GM18519 (cell line): ENCODE data around the gene CLASP1.
"Not testable (repeated sequence)": the region's sequence is repeated elsewhere in the genome, so short reads cannot be mapped to it uniquely, and the experiment has no call there.

ENCODE experiments used
- ATAC-seq: cut with Tn5 transposase; IDR thresholded peaks from one replicate; pipeline ENCODE4 v1.9.1; 2021; ENCODE audit warnings: mild to moderate bottlenecking, moderate library complexity; ENCODE audit not compliant: unreplicated experiment, low FRiP score

Gene CLASP1

GRCh38 chr2:121588357-121588756, 60.9 kb downstream of the CLASP1 start:
- ATAC-seq: no peak

- no peak for ATAC-seq
These were observed 62.1 kb downstream of the CLASP1 start for GRCh38 chr2:121587131-121587530.

DNA sequence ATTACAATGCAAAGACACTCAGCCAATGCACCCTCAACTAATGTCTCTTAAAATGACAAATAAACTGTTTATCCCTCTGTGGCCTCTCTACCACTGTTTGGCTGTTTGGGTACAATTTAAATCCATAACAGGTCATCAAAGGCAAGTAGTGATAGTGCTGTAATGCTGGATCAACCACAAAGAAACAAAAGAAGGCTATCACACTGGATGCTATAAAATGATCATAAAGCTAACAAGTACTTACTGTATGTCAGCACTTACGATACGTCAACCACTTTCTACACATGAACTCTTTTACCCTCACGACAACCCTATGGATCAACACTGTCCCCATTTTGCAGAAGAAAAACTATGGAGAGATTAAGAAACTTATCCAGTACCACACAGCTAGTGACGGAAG, 64.5 kb downstream of the CLASP1 start:
- ATAC-seq: no peak

- no peak for ATAC-seq
These were observed 65.7 kb downstream of the CLASP1 start for GRCh38 chr2:121583555-121583954.

- no peak for ATAC-seq
These were observed 67.0 kb downstream of the CLASP1 start for GRCh38 chr2:121582272-121582671.

DNA sequence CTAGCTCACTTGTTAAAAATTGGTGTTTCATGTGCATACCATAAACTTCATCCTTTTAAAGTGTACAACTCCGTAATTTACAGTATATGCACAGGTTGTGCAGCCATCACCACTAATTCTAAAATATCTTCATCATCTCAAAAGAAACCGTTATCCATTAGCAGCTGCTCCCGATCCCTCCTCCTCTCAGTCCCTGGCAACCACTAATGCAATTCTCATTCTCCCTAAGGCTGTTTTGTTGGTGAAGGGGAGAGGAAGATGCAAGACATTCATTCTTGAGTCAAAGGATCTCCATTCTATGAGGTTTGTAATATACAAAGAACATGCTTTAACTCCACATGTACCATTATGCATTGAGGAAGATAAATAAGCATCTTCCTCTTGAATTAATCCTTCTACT, 70.0 kb downstream of the CLASP1 start:
- ATAC-seq: no peak

- no peak for ATAC-seq
These were observed 71.9 kb downstream of the CLASP1 start for GRCh38 chr2:121577381-121577780.

- no peak for ATAC-seq
These were observed 73.0 kb downstream of the CLASP1 start for GRCh38 chr2:121576263-121576662.

DNA sequence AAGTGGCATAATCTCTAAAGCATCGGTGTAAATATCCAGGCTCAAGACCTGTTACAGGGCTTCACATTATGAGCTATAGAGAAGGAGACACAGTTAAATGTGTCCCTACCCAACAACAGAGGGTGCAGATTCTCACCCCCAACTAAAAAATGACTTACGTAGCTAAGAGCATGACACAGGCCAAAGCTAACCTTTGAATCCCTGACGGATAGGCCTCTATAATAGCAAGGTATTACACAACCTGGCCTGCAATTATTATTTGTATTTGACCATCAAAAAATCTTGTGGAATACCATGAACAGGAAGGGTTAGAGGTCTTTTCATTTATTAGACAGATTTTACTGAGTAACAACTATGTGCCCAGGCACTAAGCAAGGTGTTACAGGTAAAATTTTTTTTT, 73.5 kb downstream of the CLASP1 start:
- no peak for ATAC-seq

GRCh38 chr2:121570667-121571055, 78.6 kb downstream of the CLASP1 start:
- ATAC-seq: no peak

GRCh38 chr2:121570036-121570666, 79.1 kb downstream of the CLASP1 start:
- ATAC-seq: no peak

DNA sequence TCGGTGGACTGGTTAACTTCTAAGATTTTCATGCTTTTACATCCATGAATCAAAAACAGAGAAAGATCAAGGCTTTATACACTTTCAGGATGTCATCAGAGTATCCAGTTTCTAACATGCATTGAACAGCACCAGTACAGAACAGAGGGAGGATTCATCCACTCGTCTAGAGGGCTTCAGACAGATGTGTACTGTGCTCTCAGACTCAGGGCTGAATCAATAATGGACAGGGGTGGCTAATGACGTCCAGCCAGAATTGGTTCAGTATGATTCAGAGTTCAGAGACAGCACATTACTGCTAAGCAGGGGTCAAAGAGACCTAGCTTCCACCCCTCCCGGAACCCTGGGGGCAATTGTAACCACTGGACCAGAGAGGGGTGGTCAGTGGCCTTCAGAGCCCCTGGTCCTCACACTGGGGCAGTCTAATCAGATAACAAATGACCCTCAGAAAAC, 81.3 kb downstream of the CLASP1 start:
- ATAC-seq: no peak

GRCh38 chr2:121567452-121567851, 81.8 kb downstream of the CLASP1 start:
- no peak for ATAC-seq

DNA sequence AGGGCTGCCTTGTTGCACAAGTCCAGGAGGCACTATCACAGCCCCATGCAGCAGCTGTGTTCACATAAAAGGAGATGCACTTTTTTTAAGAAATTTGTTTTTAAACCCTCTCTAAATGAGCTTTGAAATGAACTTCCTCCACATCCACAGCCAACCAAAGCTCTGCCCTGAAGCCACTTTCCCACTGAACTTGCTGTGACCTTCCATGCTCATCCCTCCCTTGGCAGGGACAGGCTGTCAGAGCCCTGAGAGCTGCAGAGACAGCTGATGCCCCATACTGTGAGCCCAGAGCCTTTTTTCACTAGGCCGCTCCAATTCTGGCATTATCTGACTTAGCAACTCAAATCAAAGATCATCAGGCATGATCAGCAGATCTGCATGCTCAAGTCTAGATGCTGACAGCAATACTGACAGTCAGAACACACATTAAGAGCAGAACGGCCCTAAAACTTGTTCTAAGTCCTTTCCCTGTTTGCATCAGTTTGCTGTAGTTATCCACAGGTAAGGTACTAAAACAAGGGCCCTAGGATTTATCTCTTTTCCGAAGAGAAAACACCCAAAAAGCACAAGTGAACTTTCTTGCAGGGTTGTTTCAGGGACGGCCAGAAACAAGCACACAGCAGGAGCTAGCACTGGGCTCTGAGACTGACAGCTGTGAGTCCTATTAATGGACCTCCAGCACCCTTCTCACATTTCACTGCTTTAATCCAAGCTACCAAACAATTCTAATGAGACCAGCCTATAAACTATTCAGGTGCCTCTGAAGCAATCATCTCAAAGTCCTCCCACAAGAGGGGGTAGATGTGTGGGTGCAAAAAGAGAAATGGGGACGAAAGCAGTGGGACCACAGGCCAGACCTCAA, 83.6 kb downstream of the CLASP1 start:
- no peak for ATAC-seq

DNA sequence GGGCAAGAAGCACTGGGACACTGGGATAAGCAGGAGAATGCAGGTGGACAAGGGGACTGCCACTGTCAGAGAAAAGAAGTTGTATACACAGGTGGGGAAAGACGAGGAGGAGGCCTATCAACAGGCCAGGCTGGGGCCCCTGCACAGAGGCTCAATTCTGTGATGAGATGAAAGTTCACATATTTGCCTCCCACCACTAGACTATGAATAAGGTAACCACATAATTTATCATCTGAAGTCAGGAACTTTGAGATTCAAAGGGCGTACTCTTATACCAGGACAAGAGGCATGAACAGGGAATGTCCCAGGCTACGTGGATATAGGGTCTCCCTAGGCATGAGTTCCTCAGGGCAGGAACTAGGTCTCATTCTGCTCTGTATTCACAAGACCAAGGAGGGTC, 84.4 kb downstream of the CLASP1 start:
- no peak for ATAC-seq

GRCh38 chr2:121563754-121564153, 85.5 kb downstream of the CLASP1 start:
- not testable (repeated sequence) for ATAC-seq

- ATAC-seq: no peak
These were observed 86.7 kb downstream of the CLASP1 start for GRCh38 chr2:121562269-121563176.

DNA sequence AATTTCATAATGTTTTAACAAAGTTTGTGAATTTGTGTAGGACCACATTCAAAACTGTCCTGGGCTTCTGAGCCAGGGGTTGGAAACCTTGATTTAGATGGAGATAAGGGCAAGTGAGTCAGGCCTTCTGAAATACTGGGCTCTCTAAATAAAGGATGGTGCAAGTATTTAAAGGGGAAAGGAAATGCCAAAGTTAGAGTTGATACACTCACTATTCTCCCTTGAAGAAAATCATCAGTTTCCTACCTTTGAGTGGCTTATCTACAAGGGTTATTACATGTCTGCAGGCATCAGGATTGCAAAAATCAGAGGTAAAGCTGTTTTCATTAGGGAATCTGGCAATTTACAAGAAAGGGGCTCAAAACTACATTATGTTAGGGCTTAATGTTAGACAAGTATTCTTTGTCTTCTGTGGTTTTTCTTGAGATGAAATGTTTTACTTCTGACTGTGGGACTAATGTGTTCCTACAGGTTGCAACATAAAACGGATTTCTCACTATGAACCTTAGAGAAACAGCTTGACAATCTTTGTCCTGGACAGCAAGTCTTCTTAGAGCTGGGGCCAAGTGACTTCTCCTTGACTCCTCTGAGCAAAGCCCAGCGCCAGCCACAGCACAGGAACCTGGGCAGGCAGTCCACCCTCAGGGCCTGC, 87.5 kb downstream of the CLASP1 start:
- ATAC-seq: no peak

GRCh38 chr2:121558329-121558728, 90.9 kb downstream of the CLASP1 start:
- no peak for ATAC-seq

GRCh38 chr2:121555008-121555407, 94.3 kb downstream of the CLASP1 start:
- ATAC-seq: no peak
